Ectodermal cell (in vitro differentiated cells): Measurements from ENCODE around the gene TMEM158. TPM values are rescaled to one million over a fixed set of nuclear protein-coding genes. Genes with fewer than 3 reads are reported as not detected.

ENCODE experiments used
- H3K27ac ChIP-seq: 2 replicates; pipeline ENCODE4 v1.7.0; 2013; ENCODE audit warnings: mild to moderate bottlenecking, low read depth, low read length; ENCODE audit not compliant: insufficient read depth, poor library complexity, severe bottlenecking
- H3K27me3 ChIP-seq: 2 replicates; pipeline ENCODE4 v1.7.0; 2013; ENCODE audit warnings: mild to moderate bottlenecking, low read length; ENCODE audit not compliant: insufficient read depth, control insufficient read depth, poor library complexity, severe bottlenecking
- H3K36me3 ChIP-seq: one replicate; pipeline ENCODE4 v1.7.0; 2013; ENCODE audit warnings: low read length; ENCODE audit not compliant: control insufficient read depth, insufficient read depth
- H3K4me1 ChIP-seq: one replicate; pipeline ENCODE4 v1.7.0; 2013; ENCODE audit warnings: low read length; ENCODE audit not compliant: control insufficient read depth, insufficient read depth
- H3K4me3 ChIP-seq: 2 replicates; pipeline ENCODE4 v1.7.0; 2013; ENCODE audit warnings: low read depth, low read length, control low read depth; ENCODE audit not compliant: insufficient read depth
- H3K9me3 ChIP-seq: 2 replicates; pipeline ENCODE4 v1.7.0; 2013; ENCODE audit warnings: mild to moderate bottlenecking, low read length, moderate library complexity; ENCODE audit not compliant: control insufficient read depth
- WGBS, 2 experiments: methylation state at CpG; one replicate each; pipeline ENCODE4 v1.1.7; 2013; ENCODE audit warnings: missing lambda C conversion rate in 2 of 2; 5-methylcytosine and 5-hydroxymethylcytosine counted together
- polyA plus RNA-seq, 4 experiments: library from polyadenylated mRNA; stranded (reverse); fragments of 50-300 nt; gene quantifications; one replicate each; pipeline ENCODE4 v1.2.3, GENCODE V29; 2013

The TMEM158 gene
- 5.9 TPM for polyA plus RNA-seq (2013, experiment 1 of 4)
- polyA plus RNA-seq (2013, experiment 2 of 4), result 4.2 TPM
- 6.4 TPM for polyA plus RNA-seq (2013, experiment 3 of 4)
- 6.9 TPM for polyA plus RNA-seq (2013, experiment 4 of 4)

DNA sequence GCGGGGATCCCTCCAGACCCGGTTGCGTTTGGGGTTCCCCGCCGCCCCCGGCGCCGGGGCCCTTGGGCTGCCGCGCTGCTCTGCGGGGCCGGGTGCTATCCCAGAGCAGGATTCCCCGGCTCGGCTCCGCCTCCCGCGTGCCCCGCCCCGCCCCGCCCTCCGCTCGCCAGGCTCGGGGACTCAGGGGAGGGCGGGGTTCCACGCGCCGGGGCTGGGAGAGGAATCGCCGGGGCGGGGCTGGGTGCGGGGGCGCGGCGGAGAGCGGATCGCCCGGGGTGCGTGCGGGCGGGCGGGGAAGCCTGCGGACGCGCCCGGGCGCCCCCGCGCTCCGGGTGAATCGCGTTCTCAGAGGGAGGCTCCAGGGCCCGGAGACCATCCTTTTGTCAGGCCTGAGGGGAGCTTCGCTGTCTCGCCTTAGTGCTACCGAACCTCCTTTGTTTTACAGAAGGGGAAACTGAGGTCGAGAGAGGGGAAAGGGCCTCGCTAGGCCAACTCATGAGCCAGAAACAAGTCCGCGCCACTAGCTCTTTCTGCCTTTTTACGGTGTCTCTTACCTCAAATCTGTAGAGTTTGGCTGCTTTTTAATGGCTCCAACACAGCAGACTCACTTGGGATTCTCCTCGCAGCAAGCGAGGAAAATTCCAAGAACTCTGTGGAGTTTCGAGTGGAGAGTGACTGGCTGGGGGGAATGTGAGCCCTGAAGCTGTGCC, at the start of gene TMEM158:
TSS of gene TMEM158 (minus strand) at position 82 of the 710 bp plus-strand sequence. CDS start 260 bp downstream, outside the sequence.
- Histone ChIP-seq H3K9me3 (no peaks in the 10 kb centered on the region), H3K27me3 (peaks cover 19% of the 10 kb centered on the region), H3K27ac (no peak within 1 kb of the TSS), H3K4me3 (peak within 1 kb of the TSS; percentile 57), H3K36me3 (no peaks in the 10 kb centered on the region), H3K4me1 (peaks cover 8% of the 10 kb centered on the region)
- WGBS, 2 experiments, result 3% methylated on average over 63 of the region's 63 CpGs

DNA sequence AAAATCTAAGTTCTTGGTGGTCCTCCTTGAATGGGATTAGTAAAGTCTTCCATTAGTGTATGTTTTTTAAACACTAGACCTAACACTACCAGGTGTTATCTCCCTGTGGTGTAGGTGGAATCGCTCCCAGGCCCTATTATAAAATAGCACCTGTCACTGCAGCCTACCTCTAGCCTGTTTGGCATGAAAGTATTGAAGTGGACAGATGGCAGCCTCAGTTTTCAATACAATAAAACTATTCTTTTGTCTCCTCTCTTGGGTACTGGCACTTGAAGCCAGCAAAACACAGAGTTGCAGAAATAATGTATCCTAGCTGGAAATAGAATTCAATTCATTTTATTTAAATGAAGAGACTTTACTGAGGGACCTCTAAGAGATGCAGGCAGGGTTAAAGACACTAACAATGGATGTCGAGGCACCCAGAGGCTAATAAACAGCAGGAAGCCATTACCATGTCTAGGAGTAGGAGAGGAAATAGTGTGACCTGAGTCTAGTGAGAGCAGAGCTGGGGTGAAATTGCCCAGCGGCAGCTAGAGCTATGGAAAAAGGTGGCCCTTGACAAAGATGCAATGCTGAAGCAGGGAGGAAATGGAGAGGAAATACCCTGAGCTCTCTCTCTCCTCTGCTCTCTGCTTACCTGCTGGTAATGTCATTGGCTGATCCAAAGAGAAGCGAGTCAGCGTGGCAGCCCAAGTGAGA, 49.1 kb upstream of the TMEM158 start:
- H3K9me3 ChIP-seq, result no peaks in the 10 kb centered on the region
- no peaks in the 10 kb centered on the region for H3K36me3 ChIP-seq
- no peaks in the 10 kb centered on the region for H3K27me3 ChIP-seq
- 32 to 46% methylated on average over 4 to 5 of the region's 5 CpGs for WGBS, 2 experiments
- H3K4me3 ChIP-seq, result no peak overlapping the region
- peaks cover 7% of the 10 kb centered on the region for H3K4me1 ChIP-seq
- H3K27ac ChIP-seq, result no peak overlapping the region

DNA sequence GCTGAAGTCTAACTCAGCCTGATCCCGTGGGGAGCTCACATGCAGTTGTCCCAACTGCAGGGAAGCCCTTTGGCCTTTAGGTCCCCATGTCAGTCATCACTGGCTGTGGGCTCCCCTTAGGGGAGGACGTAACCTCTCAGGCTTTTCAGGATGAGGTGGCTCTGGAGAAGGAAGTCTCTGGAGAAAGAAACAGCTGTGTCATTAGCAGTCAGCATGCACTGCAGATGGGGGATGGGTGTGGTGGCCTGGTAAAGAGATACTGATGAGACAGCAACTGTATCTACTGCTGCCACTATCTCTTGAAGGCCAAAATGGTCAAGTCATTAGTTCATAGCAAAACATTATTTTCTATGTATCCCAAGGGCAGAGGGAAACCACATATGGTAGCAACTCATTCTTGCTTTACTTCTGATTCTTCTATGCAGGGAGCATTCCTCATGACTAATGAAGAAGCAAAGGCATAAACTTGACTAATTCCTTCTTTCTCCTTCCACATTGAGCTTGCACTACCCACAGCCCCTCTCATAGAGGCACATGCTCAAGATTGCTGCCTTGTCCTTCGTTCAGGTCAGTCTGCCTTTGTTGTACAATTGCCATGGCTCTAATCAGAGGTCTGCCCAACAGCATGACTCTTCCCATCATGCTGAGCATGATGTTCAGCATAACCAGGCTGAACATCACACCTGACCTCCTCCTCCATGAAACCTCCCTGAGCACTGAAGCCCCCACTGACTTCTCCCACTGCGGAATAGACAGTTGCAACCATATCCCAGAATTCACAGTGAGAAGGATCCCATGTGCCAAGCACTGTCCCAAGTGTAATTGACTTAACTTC, 47.8 kb upstream of the TMEM158 start:
- Histone ChIP-seq H3K4me1 (peaks cover 7% of the 10 kb centered on the region), H3K4me3 (no peak overlapping the region), H3K27me3 (no peaks in the 10 kb centered on the region), H3K9me3 (no peaks in the 10 kb centered on the region), H3K27ac (no peak overlapping the region), H3K36me3 (no peaks in the 10 kb centered on the region)
- 86 to 92% methylated on average over 4 of the region's 4 CpGs for WGBS, 2 experiments

DNA sequence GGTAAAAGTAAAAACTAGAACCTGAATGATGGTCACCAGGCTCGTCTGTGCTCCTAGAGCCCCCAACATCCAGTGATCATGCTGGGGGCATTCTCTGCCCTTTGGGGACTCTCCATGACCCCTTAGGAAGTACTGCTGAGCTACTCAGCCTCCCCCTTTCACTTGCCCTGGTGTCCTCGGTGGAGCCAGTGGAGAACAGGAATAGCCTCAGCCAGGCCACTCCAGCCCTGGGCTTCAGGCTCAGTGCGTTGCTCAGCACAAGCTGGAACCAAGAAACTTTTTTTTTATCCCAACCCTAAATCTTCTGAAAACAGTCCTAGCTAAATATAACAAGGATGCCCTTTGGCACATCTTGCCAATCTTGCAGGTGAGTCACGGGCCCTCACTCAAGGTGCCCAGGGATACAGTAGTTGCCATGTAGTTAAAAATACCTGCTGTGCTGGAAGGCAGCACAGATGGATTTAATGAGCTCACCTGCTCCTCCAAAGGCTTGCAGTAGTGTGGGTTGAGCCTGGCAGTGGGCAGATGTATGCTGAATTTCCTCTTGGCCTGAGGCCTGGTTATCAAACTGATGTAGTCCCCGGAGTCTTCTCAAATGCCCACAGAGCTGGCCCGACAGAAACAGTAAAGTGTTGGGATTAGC, 46.9 kb upstream of the TMEM158 start:
- no peak overlapping the region for H3K4me3 ChIP-seq
- peaks cover 7% of the 10 kb centered on the region for H3K4me1 ChIP-seq
- no peaks in the 10 kb centered on the region for H3K27me3 ChIP-seq
- H3K27ac ChIP-seq, result no peak overlapping the region
- H3K9me3 ChIP-seq, result no peaks in the 10 kb centered on the region
- 86 to 91% methylated on average over 6 of the region's 6 CpGs for WGBS, 2 experiments
- no peaks in the 10 kb centered on the region for H3K36me3 ChIP-seq

DNA sequence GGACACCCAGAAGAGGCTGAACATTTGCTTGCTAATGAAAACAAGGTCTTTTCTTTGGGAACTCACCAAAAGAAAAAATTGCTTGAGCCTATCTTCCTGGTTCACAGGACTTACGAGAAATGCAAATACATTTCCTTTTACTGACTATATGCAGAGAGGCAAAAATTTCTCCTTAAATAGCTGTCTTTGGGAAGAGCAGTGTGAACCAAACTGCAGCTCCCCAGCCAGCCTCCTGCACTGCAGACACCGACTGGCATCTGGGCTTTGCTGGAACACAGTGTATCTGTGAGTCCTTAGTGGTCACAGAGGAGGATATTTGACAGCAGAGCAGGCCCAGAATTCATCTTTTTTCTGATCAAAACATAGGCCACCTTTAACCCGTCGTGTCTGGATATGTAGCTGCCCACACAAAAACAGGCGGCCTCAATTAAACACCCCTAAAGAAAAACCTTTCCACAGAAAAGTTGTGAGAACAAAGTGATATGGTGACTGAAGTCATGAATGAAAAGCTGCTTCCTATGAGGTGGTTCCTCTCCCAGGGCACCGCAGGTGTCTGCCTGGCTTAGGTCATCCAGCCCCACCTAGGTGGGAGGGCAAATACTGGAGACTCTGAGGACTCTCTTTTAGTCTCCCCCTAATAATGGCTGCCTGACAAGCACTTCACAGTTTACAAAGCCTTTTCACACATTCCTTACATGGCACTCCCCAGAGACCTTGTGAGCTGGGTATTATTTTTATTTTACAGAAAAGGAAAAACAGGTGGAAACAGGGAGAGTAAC, 46.1 kb upstream of the TMEM158 start:
- Histone ChIP-seq H3K4me3 (no peak overlapping the region), H3K36me3 (no peaks in the 10 kb centered on the region), H3K27me3 (no peaks in the 10 kb centered on the region), H3K4me1 (peaks cover 7% of the 10 kb centered on the region), H3K9me3 (no peaks in the 10 kb centered on the region), H3K27ac (no peak overlapping the region)
- 83 to 84% methylated on average over 6 of the region's 6 CpGs for WGBS, 2 experiments

DNA sequence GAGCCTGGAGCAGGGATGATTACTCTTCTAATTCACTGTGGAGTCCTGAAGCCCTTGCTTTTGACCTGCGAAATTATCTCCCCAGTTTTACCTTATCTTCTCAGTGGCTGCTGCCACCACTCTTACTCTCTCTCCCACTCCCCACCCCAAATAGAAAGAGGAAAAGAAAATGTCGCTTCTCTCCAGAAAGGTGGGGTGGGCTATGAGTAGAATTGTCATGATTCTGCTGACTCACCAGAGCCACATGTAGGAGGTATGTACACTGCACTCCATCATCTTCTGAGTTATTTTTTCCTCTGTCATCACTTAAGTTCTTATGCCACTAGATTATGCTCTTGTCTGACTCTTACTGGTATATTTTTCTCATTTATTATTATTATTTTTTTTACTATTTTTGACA, 43.9 kb upstream of the TMEM158 start:
- peaks cover 7% of the 10 kb centered on the region for H3K4me1 ChIP-seq
- no peaks in the 10 kb centered on the region for H3K9me3 ChIP-seq
- WGBS, 2 experiments, result 91 to 93% methylated on average over 1 of the region's 2 CpGs
- H3K27ac ChIP-seq, result no peak overlapping the region
- no peak overlapping the region for H3K4me3 ChIP-seq
- H3K36me3 ChIP-seq, result no peaks in the 10 kb centered on the region
- H3K27me3 ChIP-seq, result no peaks in the 10 kb centered on the region

DNA sequence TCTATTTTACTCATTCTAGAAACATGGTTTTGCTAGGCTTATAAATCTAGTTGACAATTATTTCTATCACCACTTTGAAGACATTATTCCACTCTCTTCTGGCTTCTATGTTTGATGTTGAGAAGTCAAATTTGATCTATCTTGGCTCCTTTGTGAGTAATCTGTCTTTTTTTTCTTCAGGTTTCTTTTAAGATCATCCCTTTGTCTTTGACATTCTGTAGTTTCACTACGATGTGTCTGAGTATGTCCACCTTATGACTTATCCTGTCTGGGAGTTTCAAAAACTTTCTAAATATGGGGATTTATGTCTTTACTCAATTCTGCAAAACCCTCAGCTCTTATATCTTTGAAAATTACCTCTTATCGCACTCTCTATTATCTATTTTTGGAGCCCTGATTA, 41.0 kb upstream of the TMEM158 start:
- Histone ChIP-seq H3K27ac (no peak overlapping the region), H3K27me3 (no peaks in the 10 kb centered on the region), H3K4me1 (peaks cover under 1% of the 10 kb centered on the region), H3K4me3 (no peak overlapping the region), H3K36me3 (no peaks in the 10 kb centered on the region), H3K9me3 (no peaks in the 10 kb centered on the region)
- WGBS, 2 experiments, result 94 to 97% methylated on average over 2 of the region's 2 CpGs

DNA sequence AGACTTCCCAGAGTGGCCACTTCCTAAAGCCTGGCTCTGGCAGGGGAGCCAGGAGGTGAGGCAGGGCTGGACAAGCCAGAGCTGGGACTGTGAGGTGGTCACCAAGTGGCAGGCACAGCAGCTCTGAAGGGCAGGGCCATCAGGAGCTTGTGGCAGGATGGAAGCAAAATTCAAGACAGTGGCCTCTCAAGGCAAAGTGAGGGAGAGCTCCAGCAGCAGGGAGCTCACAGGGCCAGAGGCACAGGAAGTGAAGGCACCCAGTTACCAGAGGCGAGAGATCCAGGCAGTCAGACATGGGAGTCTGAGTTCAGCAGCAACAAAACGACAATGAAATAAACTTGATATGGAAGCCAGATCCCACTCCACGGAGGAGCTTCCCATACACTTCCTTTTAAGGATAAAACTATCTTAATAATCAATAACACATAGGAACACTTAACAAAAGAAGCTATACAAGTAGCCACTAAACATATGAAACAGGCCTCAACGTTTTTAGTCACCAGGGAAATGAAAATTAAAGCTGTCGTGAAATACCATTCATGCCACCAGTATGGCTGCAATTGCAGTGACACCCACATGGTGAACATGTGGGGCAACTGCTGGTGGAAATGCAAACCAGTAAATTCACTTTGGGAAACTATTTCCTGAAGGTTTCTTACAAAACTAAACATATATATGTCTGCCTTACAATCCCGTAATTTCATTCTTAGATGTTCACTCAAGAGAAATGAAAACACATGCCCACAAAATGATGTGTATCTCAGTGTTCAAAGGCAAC, 35.4 kb upstream of the TMEM158 start:
- no peaks in the 10 kb centered on the region for H3K4me1 ChIP-seq
- H3K9me3 ChIP-seq, result no peaks in the 10 kb centered on the region
- H3K36me3 ChIP-seq, result no peaks in the 10 kb centered on the region
- no peaks in the 10 kb centered on the region for H3K27me3 ChIP-seq
- H3K4me3 ChIP-seq, result no peak overlapping the region
- H3K27ac ChIP-seq, result no peak overlapping the region
- WGBS, 2 experiments, result 79 to 81% methylated on average over 6 of the region's 6 CpGs

DNA sequence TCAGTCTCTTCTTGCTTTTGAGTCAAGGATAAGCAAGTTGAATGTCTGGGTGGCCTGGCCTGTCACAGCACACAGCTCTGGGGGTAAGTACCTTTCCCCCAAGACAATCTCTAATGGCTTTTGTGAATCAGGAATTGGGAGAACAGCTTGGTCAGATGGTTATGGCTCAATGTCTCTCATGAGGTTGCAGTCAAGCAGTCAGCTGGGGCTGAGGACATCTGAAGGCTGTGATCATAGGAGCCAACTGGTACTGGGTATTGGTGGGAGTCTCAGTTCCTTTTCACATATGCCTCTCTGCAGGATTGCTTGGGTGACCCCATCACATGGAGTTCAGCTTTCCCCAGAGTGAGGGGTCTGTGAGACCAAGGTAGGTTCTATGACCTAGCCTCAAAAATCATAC, 33.0 kb upstream of the TMEM158 start:
- Histone ChIP-seq H3K27me3 (no peaks in the 10 kb centered on the region), H3K27ac (no peak overlapping the region), H3K36me3 (no peaks in the 10 kb centered on the region), H3K4me1 (no peaks in the 10 kb centered on the region), H3K9me3 (no peaks in the 10 kb centered on the region), H3K4me3 (no peak overlapping the region)
